DMS 273 (cell line): ENCODE measurements around the gene CDK14.
A peak's percentile ranks its signal among the peaks of the same experiment; 100 is the strongest.

Experiments
- DNase-seq: peaks from one replicate; lab custom pipeline; 2025; ENCODE audit not compliant: unreplicated experiment; lab: John Stamatoyannopoulos, UW

The CDK14 gene

DNA sequence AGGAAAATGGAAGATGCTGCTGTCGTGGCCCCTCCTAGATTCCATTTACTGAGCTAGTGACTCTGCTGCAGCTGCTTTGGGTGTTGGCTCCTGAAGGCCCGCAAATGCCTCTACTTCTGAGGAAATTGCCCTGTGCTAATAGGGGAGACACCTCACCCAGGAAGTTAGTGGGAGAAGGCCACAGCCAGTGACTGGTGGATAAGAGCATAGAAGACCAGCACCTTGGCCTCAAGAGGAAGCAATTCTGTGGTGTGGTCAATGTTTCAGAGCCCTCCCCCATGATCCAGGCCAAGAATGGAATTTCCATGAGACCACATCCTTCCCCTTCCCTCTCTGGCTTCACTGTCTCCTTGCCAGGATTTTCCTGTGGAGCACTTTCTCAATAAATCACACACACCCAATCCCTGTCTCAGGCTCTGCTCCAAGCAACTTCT is 643.1 kb downstream of the CDK14 start:
- DNase-seq = no peak

- DNase-seq = no peak
Observed at GRCh38 chr7:91239772-91240171, 643.7 kb downstream of the CDK14 start.

DNA sequence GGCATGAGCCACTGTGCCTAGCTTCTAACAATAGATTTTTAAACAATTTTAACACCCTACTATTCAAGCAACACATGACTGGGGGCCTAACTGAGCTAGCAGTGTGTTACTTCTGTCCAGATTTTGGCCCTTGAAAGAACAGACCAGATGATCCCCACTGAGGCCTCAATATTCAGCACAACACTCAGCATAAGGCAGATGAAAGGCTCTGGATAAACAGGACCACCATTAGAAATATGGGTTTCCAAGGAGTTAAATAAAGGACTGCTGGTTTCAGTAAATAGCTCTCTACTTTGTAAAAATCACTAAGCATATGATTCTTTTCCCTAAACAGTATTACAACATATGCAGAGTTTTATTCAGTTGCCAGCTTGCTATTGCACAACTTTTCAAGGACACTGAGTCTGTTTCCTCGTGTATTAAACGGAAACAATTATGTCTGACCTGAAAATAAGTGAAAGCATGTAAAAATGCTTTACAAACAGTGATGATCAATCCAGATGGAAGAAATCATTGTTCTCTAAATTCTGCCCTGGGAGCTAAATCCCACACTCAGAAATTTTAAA is 644.3 kb downstream of the CDK14 start:
- DNase-seq = no peak

- DNase-seq = no peak
Observed at GRCh38 chr7:91242097-91242844, 646.1 kb downstream of the CDK14 start.

DNA sequence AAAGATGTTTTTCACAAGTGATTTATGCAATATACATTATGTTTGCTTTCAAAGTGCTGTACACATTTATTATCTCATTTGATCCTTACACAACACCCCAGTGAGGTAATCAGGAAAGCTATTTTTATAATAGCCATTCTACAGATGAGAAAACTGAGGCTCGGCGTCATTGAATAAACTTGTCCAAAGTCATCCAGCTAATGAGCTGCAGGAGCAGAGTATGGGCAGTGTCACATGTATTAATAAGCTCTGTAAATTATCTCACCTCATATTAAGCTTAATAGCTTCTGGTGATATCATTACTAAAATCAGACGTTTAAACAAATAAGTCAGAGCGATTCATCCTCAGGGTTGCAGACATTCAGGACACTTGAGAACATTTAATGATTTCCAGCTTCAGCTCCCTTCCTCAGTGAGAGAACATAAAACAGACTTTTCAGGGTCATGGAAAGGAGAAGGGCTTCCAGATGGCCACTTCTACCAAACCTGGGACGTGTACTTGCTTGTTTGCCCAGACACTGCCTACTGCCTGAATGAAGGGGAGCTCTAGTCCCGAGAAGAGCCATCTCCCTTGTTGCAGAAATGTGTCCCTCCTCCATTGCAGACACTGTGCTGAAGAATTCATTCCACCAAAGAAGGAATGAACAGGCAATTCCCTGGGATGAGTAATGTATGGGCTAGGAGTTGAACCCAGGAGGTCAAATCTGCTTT is 647.6 kb downstream of the CDK14 start:
- peak; percentile 67 for DNase-seq

GRCh38 chr7:91247500-91247899 is 651.4 kb downstream of the CDK14 start:
- no peak for DNase-seq

DNA sequence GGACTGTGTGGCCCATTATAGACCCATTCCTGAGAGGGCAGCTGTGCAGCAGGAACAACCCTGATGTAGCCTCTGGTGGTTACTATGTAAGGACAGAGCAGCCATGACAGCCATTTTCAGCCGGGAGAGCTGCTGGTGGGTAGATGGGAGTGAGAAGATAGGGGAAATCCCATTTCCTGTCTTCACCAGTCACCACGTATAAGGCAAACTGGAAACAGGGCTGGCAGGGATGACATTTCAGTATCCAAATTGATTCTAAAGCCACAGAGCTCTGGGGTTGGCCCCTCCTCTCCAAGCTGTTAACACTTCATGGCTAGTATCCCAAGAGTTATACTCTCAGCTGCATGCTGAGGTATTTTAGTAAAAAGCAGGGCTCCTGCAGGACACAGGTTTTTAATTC is 652.9 kb downstream of the CDK14 start:
- peak; percentile 19 for DNase-seq

DNA sequence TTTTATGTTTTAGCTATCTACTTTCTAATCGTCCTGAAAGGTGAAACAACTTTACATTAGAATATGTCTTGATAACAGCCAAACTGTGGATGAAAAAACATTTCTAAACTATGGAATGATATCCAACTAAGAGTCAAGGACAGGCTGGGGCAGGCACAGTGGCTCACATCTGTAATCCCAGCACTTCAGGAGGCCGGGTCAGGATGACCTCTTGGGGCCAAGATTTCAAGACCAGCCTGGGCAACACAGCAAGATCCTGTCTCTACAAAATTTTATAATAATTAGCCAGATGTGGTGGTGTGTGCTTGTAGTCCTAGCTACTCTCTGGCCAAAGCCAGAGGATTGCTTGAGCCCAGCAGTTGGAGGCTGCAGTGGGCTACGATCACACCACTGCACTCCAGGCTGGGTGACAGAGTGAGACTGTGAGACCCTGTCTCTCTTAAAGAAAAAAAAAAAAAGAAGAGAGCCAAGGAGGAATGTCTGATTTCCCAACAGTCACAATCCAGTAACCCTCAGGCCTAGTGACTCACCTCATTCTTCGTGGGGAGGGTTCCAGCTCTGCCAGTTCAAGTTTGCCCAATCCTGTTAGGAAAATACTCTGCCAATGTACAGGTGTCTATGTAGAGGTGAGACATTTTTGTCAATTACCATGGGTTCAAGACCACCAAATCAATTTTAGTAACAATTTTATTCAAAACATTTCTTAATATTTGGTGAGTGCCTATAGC is 653.5 kb downstream of the CDK14 start:
- no peak for DNase-seq

GRCh38 chr7:91250706-91251105 is 654.6 kb downstream of the CDK14 start:
- DNase-seq = no peak

- no peak for DNase-seq
Observed at GRCh38 chr7:91251877-91252276, 655.8 kb downstream of the CDK14 start.
